HUDEP-2 (cell line): ENCODE data around the gene CLHC1.
"Not testable (repeated sequence)": the region's sequence is repeated elsewhere in the genome, so short reads cannot be mapped to it uniquely, and the experiment has no call there.

Experiments
- DNase-seq, 76 experiments: peaks; one replicate each; lab custom pipeline; 2025; ENCODE audit not compliant: unreplicated experiment in 76 of 76; lab: John Stamatoyannopoulos, UW

Gene CLHC1

GRCh38 chr2:55155206-55155605, 76.9 kb downstream of the CLHC1 start:
- no peak for DNase-seq

DNA sequence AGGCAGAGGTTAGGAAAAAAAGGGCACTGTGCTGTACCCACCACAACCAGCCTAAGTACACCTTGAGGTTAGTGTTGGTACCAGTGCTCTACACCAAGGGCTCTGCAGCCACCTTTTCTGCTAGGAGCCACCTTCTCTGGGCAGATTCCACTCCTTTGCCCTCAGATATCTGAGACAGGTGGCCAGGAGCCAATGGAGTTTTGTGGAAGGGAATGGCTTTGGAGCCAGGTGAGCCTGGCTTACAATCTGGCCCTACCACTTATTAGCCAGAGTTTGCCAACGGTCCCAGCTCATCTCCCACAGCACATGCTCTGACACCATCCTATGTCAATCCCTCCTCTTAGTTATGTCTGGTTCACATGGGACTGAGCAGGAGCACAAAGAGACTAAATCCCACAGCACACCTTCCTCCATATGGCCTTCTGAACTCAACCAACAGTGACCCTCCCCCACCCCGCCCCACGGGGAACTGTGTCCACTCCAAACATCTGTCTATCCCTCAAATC, 77.5 kb downstream of the CLHC1 start:
- no peak for DNase-seq

- DNase-seq, result no peak
Measured at GRCh38 chr2:55153584-55154299, 78.4 kb downstream of the CLHC1 start.

GRCh38 chr2:55152475-55153412, 79.3 kb downstream of the CLHC1 start:
- DNase-seq, result no peak

DNA sequence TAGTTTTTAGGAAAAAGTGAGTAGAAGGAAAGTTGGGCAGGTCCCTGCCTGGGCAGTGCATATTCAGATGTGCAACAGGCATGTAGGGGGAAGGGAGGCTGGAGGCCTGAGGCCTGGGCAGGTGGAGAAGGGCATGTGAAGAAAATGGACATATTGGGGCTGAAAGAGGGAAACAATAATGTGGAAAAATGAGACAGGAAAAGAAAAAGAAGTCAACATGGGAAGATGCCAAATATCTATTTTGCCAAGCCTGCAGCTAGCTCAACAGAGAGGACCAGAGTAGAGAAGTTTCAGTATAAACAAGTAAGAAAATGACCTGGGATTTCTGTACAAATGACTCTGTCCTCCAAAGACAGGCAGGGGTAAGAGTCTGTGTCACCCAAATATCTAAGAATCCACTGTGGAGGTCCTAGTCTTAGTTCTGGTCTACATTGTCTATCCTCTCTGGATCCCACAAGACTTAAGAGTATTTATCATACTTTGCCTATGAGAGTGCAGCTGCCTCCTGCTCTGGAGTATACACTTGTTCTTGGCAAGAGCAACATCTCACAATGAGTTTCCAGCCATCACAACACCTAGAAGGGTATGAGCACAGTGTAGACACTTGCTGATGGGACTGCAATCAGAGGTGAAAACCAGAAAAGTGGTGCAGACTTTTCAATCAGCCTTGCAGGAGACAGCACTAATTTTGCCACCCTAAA, 80.2 kb downstream of the CLHC1 start:
- no peak for DNase-seq

DNA sequence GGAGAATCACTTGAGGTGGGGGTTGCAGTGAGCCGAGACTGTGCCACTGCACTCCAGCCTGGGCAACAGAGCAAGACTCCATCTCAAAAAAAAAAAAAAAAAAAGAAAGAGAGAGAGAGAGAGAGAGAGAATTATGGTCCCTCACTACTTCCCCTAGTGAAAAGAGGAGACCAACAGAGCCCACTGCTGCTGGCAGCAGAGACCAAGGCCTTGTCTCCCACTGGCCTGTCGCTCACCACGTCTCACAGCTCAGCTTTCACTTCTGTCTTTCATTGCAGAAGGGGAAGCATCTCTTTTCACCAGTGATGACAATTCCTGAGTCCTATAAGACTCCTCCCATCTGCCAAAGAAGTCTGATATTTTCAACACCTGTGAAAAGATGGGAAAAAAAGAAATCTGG, 81.3 kb downstream of the CLHC1 start:
- no peak for DNase-seq

DNA sequence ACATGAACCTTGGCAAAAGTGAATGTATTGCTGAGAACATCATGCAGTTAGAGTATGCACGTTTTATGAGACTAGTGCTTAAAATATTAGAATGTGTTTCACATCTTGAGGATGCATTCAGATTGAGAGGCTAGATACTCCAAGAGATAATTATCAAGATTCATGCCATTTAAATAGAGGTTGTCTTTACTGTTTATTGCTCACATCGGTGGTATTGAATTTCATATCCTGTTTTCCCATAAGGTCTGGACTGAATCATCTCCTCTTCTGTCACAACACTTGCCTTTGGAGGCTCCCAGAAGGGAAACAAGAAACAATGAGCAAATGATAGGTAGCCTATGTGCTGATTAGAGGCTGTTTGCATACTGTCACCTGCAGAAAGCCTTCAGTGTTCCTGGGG, 83.8 kb downstream of the CLHC1 start:
- no peak for DNase-seq

GRCh38 chr2:55147531-55147930, 84.6 kb downstream of the CLHC1 start:
- DNase-seq, result no peak

- DNase-seq, result no peak
Measured at GRCh38 chr2:55147041-55147440, 85.1 kb downstream of the CLHC1 start.

GRCh38 chr2:55146263-55146662, 85.8 kb downstream of the CLHC1 start:
- no peak for DNase-seq

GRCh38 chr2:55144922-55145820, 86.9 kb downstream of the CLHC1 start:
- DNase-seq, result no peak

DNA sequence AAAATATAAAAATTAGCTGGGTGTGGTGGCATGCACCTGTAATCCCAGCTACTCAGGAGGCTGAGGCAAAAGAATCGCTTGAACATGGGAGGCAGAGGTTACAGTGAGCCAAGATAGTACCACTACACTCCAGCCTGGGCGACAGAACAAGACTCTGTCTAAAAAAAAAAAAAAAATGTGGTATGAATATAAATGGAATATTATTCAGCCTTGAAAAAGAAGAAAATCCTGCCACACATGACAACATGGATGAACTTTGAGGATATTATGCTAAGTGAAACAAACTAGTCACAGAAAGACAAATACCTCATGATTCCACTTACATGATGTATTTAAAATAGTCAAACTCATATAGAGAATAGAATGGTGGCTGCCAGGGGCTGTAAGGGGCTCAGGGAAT, 88.4 kb downstream of the CLHC1 start:
- DNase-seq, result not testable (repeated sequence)

DNA sequence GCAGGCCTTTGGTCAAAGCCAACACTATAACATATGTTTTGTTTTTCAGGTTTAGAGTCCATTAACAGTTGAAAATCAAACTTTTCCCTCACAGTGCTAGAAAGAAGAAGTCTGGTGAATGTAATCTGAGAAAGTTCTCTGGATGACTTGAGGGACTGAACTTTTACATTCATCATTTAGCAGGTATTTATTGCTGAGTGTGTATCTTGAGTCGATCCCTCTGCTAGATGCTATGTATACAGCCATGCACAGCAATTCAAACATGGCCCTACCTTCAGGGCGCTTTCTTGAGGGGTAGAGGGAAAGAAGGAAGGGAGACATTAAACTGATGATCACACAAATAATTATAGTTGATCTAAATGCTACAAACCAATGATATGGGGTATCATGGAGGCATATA, 89.6 kb downstream of the CLHC1 start:
- no peak for DNase-seq

GRCh38 chr2:55141572-55142413, 90.3 kb downstream of the CLHC1 start:
- peak in 1 of 76 experiments; percentile 26 for DNase-seq

- peak in 72 of 76 experiments; percentile 13 to 89 (median 56) for DNase-seq
Measured at GRCh38 chr2:55140316-55141219, 91.5 kb downstream of the CLHC1 start.

- no peak for DNase-seq
Measured at GRCh38 chr2:55139305-55139704, 92.8 kb downstream of the CLHC1 start.

DNA sequence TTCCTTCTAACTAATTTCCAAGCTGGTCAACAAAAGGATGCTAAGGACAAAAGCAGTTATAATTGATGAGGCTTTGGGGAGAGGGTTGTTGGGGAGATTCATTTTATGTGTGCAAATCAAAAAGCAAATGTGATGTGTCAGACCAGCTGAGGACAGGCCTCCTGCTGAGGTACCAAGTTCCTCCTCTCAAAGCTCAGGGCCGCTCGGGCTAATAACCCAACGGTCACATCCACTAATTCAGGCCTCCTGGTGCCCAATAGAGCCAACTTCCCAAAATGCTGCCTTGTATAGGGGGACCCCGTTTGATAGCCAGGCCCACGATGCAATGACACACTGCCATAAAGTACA, 93.2 kb downstream of the CLHC1 start:
- DNase-seq, result no peak
